HG03558 (cell line): ENCODE data around the gene DEDD2.

Experiments used
- ATAC-seq: cut with Tn5 transposase; IDR thresholded peaks from one replicate; pipeline ENCODE4 v1.9.1; 2021; ENCODE audit warnings: moderate number of reproducible peaks; ENCODE audit not compliant: unreplicated experiment; ENCODE audit errors: extremely low read depth

The DEDD2 gene

GRCh38 chr19:42151782-42152684 is 65.4 kb downstream of the DEDD2 start:
- no peak for ATAC-seq

- no peak for ATAC-seq
Measured at GRCh38 chr19:42150911-42151361, 66.5 kb downstream of the DEDD2 start.

- no peak for ATAC-seq
Measured at GRCh38 chr19:42150364-42150763, 67.1 kb downstream of the DEDD2 start.

- ATAC-seq, result no peak
Measured at GRCh38 chr19:42149447-42150202, 67.9 kb downstream of the DEDD2 start.
